Left forelimb (tissue), 1 donor: ENCODE results near the gene GOLGA5.
A peak's percentile ranks its signal among the peaks of the same experiment; 100 is the strongest.
"Not testable (repeated sequence)": the region's sequence is repeated elsewhere in the genome, so short reads cannot be mapped to it uniquely, and the experiment has no call there.

ENCODE experiments used
- DNase-seq: peaks from one replicate; pipeline ENCODE4 v3.0.0-alpha.2; 2018; ENCODE audit warnings: low spot score

GOLGA5 gene

GRCh38 chr14:92780444-92781232, 13.5 kb upstream of the GOLGA5 start:
- DNase-seq, result no peak

- DNase-seq, result no peak
These were observed 12.8 kb upstream of the GOLGA5 start for GRCh38 chr14:92781350-92781749.

GRCh38 chr14:92783813-92784431, 10.2 kb upstream of the GOLGA5 start:
- DNase-seq, result no peak

- DNase-seq, result no peak
These were observed 8.3 kb upstream of the GOLGA5 start for GRCh38 chr14:92785667-92786426.

- no peak for DNase-seq
These were observed 7.7 kb upstream of the GOLGA5 start for GRCh38 chr14:92786427-92786756.

GRCh38 chr14:92787554-92787953, 6.6 kb upstream of the GOLGA5 start:
- DNase-seq, result no peak

GRCh38 chr14:92789457-92790089, 4.5 kb upstream of the GOLGA5 start:
- DNase-seq, result no peak

- no peak for DNase-seq
These were observed 1.2 kb upstream of the GOLGA5 start for GRCh38 chr14:92792885-92793284.

GRCh38 chr14:92794547-92794941, 439 bp downstream of the GOLGA5 start:
- DNase-seq, result peak; percentile 64

GRCh38 chr14:92794961-92795360, 856 bp downstream of the GOLGA5 start:
- no peak for DNase-seq

GRCh38 chr14:92797935-92798653, 4.0 kb downstream of the GOLGA5 start:
- no peak for DNase-seq

- DNase-seq, result no peak
These were observed 4.7 kb downstream of the GOLGA5 start for GRCh38 chr14:92798811-92799210.

- DNase-seq, result no peak
These were observed 5.9 kb downstream of the GOLGA5 start for GRCh38 chr14:92800012-92800411.

- DNase-seq, result no peak
These were observed 6.4 kb downstream of the GOLGA5 start for GRCh38 chr14:92800525-92800924.

GRCh38 chr14:92801917-92802316, 7.8 kb downstream of the GOLGA5 start:
- DNase-seq, result no peak

- DNase-seq, result no peak
These were observed 8.6 kb downstream of the GOLGA5 start for GRCh38 chr14:92802678-92803077.

- no peak for DNase-seq
These were observed 19.1 kb downstream of the GOLGA5 start for GRCh38 chr14:92813201-92813600.

- no peak for DNase-seq
These were observed 25.0 kb downstream of the GOLGA5 start for GRCh38 chr14:92819011-92819597.

- DNase-seq, result not testable (repeated sequence)
These were observed 25.8 kb downstream of the GOLGA5 start for GRCh38 chr14:92819680-92820535.

- not testable (repeated sequence) for DNase-seq
These were observed 26.4 kb downstream of the GOLGA5 start for GRCh38 chr14:92820536-92820840.

- DNase-seq, result no peak
These were observed 36.8 kb downstream of the GOLGA5 start for GRCh38 chr14:92830902-92831301.
